LNCaP clone FGC (cell line): Measurements from ENCODE around the gene SRCIN1.
A peak's percentile ranks its signal among the peaks of the same experiment; 100 is the strongest.

Experiments used
- DNase-seq: peaks from one replicate; pipeline ENCODE4 v3.0.0-alpha.2; 2011; ENCODE audit warnings: low read depth
- H3K4me3 ChIP-seq: 2 replicates; pipeline ENCODE4 v1.5.1; 2011; ENCODE audit warnings: mild to moderate bottlenecking, low read depth, low read length, control low read depth
- TF ChIP-seq, protein P1 (sequence below): IDR thresholded peaks from 2 replicates; pipeline ENCODE4 v1.5.1; 2012; ENCODE audit warnings: mild to moderate bottlenecking; ENCODE audit not compliant: control insufficient read depth, insufficient read depth; ENCODE audit errors: extremely low read depth

The SRCIN1 gene

DNA sequence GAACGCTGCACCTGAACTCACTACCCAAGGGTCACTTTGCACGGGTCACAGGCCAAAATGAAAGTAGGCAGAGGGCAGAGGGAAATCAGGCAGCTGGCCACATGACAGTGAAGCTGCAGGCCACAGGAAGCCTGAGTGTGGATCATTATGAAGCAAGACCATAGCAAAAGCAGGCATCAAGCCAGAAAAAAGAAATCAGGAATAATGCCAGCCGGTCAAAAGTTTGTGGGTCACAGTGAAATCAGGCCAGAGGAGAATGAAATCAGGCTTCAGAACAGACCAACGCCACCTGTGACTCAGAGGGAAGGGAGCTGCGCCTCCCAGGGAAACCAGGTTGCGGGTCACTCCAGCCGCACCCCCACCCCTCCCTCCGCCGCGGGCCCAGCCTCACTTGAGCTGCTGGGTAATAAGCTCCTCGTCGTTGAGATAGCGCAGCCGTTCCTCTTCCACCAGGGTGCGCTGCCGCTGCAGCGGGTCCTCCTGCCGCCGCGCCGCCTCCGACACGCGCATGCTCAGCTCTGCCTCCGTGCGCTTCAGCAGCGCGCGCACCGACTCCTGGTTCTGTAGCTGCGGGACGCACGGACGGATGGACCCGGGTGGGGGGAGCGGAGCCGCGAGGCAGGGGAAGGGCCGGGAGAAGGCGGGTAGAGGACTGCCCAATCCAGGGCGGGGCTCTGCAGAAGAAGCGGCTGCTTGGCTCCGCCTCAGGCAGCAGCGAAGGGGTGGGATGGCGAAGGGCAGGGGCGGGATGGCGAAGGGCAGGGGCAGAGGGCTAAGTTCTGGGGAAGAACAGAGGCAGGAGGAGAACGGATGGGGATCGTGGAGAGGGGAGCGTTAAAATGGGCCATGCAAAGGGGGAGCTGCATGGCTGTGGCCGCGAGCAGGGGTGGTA lies 47.7 kb downstream of the SRCIN1 start:
- TF ChIP-seq, protein P1, sequence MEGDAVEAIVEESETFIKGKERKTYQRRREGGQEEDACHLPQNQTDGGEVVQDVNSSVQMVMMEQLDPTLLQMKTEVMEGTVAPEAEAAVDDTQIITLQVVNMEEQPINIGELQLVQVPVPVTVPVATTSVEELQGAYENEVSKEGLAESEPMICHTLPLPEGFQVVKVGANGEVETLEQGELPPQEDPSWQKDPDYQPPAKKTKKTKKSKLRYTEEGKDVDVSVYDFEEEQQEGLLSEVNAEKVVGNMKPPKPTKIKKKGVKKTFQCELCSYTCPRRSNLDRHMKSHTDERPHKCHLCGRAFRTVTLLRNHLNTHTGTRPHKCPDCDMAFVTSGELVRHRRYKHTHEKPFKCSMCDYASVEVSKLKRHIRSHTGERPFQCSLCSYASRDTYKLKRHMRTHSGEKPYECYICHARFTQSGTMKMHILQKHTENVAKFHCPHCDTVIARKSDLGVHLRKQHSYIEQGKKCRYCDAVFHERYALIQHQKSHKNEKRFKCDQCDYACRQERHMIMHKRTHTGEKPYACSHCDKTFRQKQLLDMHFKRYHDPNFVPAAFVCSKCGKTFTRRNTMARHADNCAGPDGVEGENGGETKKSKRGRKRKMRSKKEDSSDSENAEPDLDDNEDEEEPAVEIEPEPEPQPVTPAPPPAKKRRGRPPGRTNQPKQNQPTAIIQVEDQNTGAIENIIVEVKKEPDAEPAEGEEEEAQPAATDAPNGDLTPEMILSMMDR = peak; percentile 99
- DNase-seq = peak; percentile 52

DNA sequence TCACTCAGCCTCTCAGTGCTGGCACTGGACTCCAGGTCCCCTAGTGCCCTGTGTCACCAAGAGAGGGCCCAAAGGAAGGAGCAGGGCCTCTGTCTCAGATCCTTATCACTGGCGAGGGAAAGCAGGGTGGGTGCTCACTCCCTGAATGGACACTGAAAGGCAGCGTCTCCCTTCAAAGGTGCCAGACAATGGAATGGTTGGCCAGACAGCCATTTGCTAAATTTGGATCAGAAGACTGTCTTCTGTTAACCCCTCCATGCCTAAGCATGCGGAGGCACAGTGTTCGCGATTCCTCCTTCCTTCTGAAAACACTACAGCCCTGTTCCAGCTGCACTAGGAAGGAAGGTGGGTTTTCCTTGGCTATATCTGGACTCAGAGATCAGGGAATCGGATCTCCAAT lies 48.4 kb downstream of the SRCIN1 start:
- no peak overlapping the region for H3K4me3 ChIP-seq
- TF ChIP-seq, protein P1 = no peak

More for the DNA sequence above, 47.7 kb downstream of the SRCIN1 start:
- H3K4me3 ChIP-seq = peak overlapping the region; percentile 24

DNA sequence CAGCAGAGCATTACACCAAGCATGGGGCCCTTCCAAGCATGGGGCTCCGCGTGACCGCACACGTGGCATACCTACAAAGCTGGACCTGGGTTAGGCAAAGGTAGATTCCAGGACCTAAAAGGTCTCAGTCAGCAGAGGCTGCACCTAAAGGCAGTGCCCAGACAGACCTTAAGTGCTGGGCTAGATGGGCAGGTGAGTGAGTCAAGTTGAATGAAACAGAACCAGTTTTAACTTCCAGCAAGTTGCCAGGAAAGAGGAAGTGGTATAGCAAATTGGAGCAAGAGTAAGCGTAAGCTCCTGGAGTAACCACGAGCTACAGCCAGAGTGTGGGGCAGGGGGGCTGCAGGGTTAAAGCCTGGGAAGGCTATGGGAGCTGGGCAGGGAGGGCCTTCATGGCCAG lies 49.5 kb downstream of the SRCIN1 start:
- TF ChIP-seq, protein P1 = no peak
- DNase-seq = no peak
- H3K4me3 ChIP-seq = no peak overlapping the region

More for the DNA sequence above, 48.4 kb downstream of the SRCIN1 start:
- DNase-seq = no peak

DNA sequence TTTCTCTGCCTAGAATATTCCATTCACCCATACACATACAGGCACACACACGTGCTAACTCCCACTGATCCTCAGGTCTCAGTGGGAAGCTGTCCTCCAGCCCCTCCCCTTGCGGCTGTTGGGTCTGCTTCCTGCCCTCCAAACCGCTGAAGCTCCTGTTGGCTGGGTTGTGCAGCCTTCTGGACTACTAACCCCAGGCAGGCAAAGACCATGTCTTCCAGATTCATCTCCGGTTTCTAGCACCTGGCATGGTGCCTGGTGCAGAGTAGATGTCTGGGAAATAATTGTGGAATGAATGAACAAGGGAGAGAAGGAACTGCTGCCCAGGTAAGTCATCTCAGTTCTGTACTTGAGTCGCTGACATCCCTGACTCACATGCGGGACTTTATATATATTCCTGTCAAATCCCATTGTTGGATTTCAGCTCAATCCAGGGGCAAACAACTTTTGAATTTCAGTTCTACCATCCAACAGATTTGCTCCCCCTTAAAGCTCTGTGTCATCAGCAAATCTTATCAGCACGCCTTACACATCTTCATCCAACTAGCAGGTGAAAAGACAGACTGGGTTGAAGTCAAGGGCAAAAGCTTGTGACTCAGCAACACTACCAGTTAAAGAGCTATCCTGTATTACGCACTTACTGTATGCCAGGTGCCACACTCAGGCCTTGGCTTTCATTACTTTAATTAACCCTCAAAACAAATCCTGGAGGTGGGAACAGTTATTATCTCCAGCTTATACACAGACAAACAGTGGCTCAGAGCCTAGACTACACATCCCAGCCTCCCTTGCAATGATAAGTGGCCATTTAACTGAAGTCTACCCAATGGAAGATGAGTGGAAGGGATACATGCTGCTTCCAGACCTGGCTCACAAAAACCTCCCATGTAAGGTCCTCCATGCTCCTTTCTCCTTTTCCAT lies 51.1 kb downstream of the SRCIN1 start:
- TF ChIP-seq, protein P1 = no peak
- no peak for DNase-seq
- no peak overlapping the region for H3K4me3 ChIP-seq

DNA sequence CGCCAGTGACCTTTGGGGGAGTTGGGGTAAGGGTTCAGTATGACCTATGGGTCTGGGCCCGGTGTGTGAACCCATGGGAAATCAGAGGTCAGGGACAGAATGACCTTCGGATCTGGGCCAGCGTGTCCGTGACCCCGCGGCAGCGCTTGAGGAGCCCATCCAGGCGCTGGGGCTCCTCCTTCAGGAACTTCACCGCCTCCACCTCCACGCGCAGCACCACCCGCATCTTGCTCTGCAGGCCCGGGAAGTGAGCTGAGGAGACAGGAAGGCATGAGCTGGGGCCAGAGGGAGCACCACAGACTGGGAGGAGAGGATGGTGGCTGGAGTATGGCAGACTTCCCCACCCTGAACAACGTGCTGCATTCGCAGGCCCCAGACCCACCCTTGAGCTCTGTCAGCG lies 53.4 kb downstream of the SRCIN1 start:
- no peak overlapping the region for H3K4me3 ChIP-seq
- DNase-seq = no peak
- TF ChIP-seq, protein P1 = no peak

DNA sequence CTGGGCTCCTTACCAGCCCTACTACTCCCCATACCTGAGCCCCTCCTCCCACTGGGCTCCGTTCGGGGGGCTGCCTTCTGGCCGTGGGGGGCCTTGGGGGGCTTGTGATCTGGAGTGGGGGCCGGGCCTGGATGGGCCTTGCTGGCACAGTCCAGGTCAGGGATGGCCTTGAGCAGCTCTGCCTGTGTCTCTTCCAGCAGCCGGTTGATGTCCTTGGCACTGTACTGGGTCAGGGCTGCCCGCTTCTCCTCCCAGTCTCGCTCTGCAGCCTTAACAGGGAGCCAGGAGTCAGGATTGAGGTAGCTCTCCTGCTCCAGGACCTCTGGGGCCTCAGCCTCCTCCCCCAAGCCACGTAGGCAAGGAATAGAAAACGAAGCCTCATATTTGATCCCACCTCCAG lies 54.6 kb downstream of the SRCIN1 start:
- TF ChIP-seq, protein P1 = no peak
- H3K4me3 ChIP-seq = no peak overlapping the region
- DNase-seq = no peak
